Ectodermal cell (in vitro differentiated cells): Measurements from ENCODE around the gene DNAJC24.

Experiments used
- H3K27ac ChIP-seq: 2 replicates; pipeline ENCODE4 v1.7.0; 2013; ENCODE audit warnings: mild to moderate bottlenecking, low read depth, low read length; ENCODE audit not compliant: insufficient read depth, poor library complexity, severe bottlenecking
- H3K27me3 ChIP-seq: 2 replicates; pipeline ENCODE4 v1.7.0; 2013; ENCODE audit warnings: mild to moderate bottlenecking, low read length; ENCODE audit not compliant: insufficient read depth, control insufficient read depth, poor library complexity, severe bottlenecking
- H3K36me3 ChIP-seq: one replicate; pipeline ENCODE4 v1.7.0; 2013; ENCODE audit warnings: low read length; ENCODE audit not compliant: control insufficient read depth, insufficient read depth
- H3K4me1 ChIP-seq: one replicate; pipeline ENCODE4 v1.7.0; 2013; ENCODE audit warnings: low read length; ENCODE audit not compliant: control insufficient read depth, insufficient read depth
- H3K4me3 ChIP-seq: 2 replicates; pipeline ENCODE4 v1.7.0; 2013; ENCODE audit warnings: low read depth, low read length, control low read depth; ENCODE audit not compliant: insufficient read depth
- H3K9me3 ChIP-seq: 2 replicates; pipeline ENCODE4 v1.7.0; 2013; ENCODE audit warnings: mild to moderate bottlenecking, low read length, moderate library complexity; ENCODE audit not compliant: control insufficient read depth
- WGBS, 2 experiments: methylation state at CpG; one replicate each; pipeline ENCODE4 v1.1.7; 2013; ENCODE audit warnings: missing lambda C conversion rate in 2 of 2; 5-methylcytosine and 5-hydroxymethylcytosine counted together

The DNAJC24 gene

DNA sequence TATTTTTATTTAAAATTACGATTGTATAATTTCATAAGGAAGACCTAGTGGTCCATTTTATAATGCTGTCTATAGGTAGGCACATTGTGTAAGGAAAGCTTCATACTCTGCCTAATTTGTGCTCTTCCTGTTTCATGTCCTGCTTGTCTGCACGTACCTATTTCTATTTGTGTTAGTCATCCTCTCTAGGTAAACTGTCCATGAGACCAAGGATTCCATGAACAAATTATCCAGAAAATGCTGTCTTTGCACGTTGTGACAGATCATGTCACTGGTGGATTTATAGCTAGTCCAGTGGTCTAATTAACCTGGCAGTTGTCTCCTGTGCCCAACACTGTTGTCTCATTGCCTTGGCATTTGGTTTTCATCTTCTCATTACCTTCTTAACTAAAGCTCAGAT, 44.7 kb downstream of the DNAJC24 start:
- Histone ChIP-seq H3K27ac (no peak overlapping the region), H3K36me3 (no peaks in the 10 kb centered on the region), H3K4me1 (peaks cover 19% of the 10 kb centered on the region), H3K9me3 (no peaks in the 10 kb centered on the region), H3K4me3 (no peak overlapping the region), H3K27me3 (no peaks in the 10 kb centered on the region)
- WGBS, 2 experiments, result 83 to 94% methylated on average over 3 of the region's 3 CpGs

- H3K36me3 ChIP-seq, result no peaks in the 10 kb centered on the region
- H3K9me3 ChIP-seq, result no peaks in the 10 kb centered on the region
- no peak overlapping the region for H3K27ac ChIP-seq
- peaks cover 30% of the 10 kb centered on the region for H3K4me1 ChIP-seq
- WGBS, 2 experiments, result 88 to 89% methylated on average over 2 to 4 of the region's 4 CpGs
- H3K4me3 ChIP-seq, result no peak overlapping the region
- no peaks in the 10 kb centered on the region for H3K27me3 ChIP-seq
These were observed 45.8 kb downstream of the DNAJC24 start for GRCh38 chr11:31415435-31415834.

DNA sequence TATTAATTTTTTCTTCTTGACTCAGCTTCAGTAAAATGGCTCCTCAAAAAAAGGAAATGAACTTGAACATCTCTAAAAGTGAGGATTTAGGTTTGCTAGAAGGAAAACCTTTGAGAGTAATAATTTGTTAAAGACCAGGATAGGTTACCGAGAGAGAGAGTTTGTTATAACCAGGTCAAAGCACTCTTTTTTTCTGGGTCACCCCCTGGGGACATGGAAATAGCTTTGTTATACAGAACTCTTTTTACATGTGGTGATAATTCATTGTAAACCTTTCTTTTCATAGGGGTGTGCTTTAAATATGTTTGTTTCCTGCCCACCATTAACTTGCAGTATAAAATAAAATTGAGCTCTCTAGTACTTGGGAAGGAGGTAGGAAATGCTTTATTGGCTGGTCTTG, 47.7 kb downstream of the DNAJC24 start:
- 13 to 25% methylated on average over 1 of the region's 1 CpG for WGBS, 2 experiments
- no peaks in the 10 kb centered on the region for H3K9me3 ChIP-seq
- no peak overlapping the region for H3K27ac ChIP-seq
- no peaks in the 10 kb centered on the region for H3K27me3 ChIP-seq
- no peaks in the 10 kb centered on the region for H3K36me3 ChIP-seq
- H3K4me1 ChIP-seq, result peaks cover 49% of the 10 kb centered on the region
- no peak overlapping the region for H3K4me3 ChIP-seq

DNA sequence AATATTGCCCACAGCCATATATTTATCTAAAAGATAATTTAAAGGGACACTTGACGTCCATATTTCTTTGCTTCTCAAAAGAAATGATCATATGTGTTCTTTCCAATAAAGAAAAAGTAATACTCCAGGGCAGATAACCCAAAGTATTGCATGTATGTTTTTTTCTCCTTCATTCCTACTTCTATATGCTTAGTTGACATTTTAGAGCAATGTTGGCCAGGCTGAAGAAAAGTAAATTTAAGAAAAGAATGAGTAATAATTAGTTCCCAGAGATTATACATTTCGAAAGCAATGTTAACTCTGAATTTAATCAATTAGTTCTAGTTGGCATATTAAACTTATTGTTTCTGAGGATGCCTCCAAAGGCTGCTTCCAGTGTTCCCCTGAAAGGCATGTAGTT, 48.2 kb downstream of the DNAJC24 start:
- 90% methylated on average over 1 of the region's 2 CpGs; no CpG with 5 or more reads in 1 of the 2 experiments for whole genome bisulfite sequencing, 2 experiments
- Histone ChIP-seq H3K9me3 (no peaks in the 10 kb centered on the region), H3K4me3 (no peak overlapping the region), H3K4me1 (peaks cover 53% of the 10 kb centered on the region), H3K27ac (no peak overlapping the region), H3K36me3 (no peaks in the 10 kb centered on the region), H3K27me3 (no peaks in the 10 kb centered on the region)

GRCh38 chr11:31419138-31419537, 49.5 kb downstream of the DNAJC24 start:
- no peaks in the 10 kb centered on the region for H3K27me3 ChIP-seq
- no peak overlapping the region for H3K4me3 ChIP-seq
- no peak overlapping the region for H3K27ac ChIP-seq
- WGBS, 2 experiments, result 81 to 85% methylated on average over 3 of the region's 3 CpGs
- no peaks in the 10 kb centered on the region for H3K9me3 ChIP-seq
- H3K36me3 ChIP-seq, result no peaks in the 10 kb centered on the region
- peaks cover 53% of the 10 kb centered on the region for H3K4me1 ChIP-seq

DNA sequence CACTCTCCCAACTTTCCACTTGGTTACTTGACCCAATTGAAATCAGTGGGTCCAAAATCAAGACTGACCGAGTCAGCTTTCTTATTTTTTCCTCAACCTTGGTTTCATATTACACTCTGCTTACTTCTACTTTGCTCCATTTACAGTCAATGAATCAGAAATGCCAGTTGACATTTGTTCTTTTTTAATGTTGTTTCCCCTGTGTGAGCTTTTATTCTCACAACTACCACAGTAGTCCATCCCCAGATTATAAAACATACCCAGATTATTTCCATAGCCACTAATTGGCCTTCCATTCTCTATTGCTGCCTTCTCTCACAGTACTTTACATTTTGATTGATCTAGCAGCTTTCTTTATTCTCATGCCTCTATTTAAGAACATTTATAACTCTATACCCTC, 50.0 kb downstream of the DNAJC24 start:
- WGBS, 2 experiments, result 68 to 74% methylated on average over 1 of the region's 1 CpG
- Histone ChIP-seq H3K27me3 (no peaks in the 10 kb centered on the region), H3K9me3 (no peaks in the 10 kb centered on the region), H3K27ac (no peak overlapping the region), H3K4me1 (peaks cover 53% of the 10 kb centered on the region), H3K4me3 (no peak overlapping the region), H3K36me3 (no peaks in the 10 kb centered on the region)

GRCh38 chr11:31421820-31422219, 52.2 kb downstream of the DNAJC24 start:
- H3K4me1 ChIP-seq, result peaks cover 53% of the 10 kb centered on the region
- peak overlapping the region; percentile 86 for H3K27ac ChIP-seq
- no peaks in the 10 kb centered on the region for H3K27me3 ChIP-seq
- H3K36me3 ChIP-seq, result peaks cover 3% of the 10 kb centered on the region
- 0 to 5% methylated on average over 1 to 2 of the region's 2 CpGs for WGBS, 2 experiments
- no peak overlapping the region for H3K4me3 ChIP-seq
- no peaks in the 10 kb centered on the region for H3K9me3 ChIP-seq

DNA sequence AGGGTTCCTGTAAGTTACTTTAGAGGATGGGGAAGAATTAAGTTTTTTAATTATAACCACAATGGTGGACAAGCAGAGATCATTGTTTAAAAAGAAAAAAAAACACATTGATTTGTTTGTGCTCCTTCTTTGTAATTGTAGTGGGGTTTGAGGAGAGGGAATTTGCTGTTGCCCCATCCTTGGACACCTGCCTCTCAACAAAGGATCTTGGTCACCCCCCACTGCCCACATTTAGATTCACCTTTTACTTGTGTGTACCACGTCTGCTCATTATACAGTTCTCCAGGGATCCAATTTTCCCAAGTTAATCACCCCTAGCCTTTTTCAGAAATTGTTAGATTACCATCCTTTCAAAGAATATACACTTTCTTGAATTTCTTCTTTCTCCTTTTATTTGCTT, 53.0 kb downstream of the DNAJC24 start:
- Histone ChIP-seq H3K9me3 (no peaks in the 10 kb centered on the region), H3K4me1 (peaks cover 45% of the 10 kb centered on the region), H3K27ac (peak overlapping the region; percentile 86), H3K36me3 (peaks cover 3% of the 10 kb centered on the region), H3K27me3 (no peaks in the 10 kb centered on the region), H3K4me3 (no peak overlapping the region)
- WGBS, 2 experiments, result 7 to 11% methylated on average over 1 of the region's 1 CpG

- H3K36me3 ChIP-seq, result peaks cover 6% of the 10 kb centered on the region
- peaks cover 30% of the 10 kb centered on the region for H3K4me1 ChIP-seq
- no peaks in the 10 kb centered on the region for H3K27me3 ChIP-seq
- H3K9me3 ChIP-seq, result no peaks in the 10 kb centered on the region
- no peak overlapping the region for H3K4me3 ChIP-seq
- H3K27ac ChIP-seq, result no peak overlapping the region
These were observed 55.0 kb downstream of the DNAJC24 start for GRCh38 chr11:31424652-31425051.

DNA sequence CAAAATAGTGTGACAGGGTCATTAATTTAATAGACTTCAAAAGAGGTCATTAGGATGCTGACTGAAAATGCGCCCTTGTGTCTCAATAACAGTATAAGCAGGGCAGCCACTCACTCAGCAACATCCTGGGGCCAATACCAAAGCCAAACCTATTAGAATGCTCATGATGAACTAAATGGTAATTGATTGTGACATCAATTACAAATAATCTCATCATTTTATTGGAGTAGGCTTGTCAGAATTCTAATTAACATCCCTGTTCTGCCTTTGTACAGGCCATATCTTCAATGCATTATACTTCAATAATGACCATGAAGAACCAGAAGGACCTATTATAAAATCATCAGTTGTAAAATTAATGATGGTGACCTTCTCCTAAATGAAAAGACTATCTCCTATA, 64.2 kb downstream of the DNAJC24 start:
- Histone ChIP-seq H3K9me3 (no peaks in the 10 kb centered on the region), H3K36me3 (peaks cover 3% of the 10 kb centered on the region), H3K4me3 (no peak overlapping the region), H3K27ac (no peak overlapping the region), H3K4me1 (no peaks in the 10 kb centered on the region), H3K27me3 (no peaks in the 10 kb centered on the region)
- 100% methylated on average over 1 of the region's 1 CpG for WGBS, 2 experiments

- WGBS, 2 experiments, result 100% methylated on average over 2 of the region's 2 CpGs
- Histone ChIP-seq H3K27me3 (no peaks in the 10 kb centered on the region), H3K9me3 (no peaks in the 10 kb centered on the region), H3K4me3 (no peak overlapping the region), H3K4me1 (peaks cover 4% of the 10 kb centered on the region), H3K27ac (no peak overlapping the region), H3K36me3 (no peaks in the 10 kb centered on the region)
These were observed 68.2 kb downstream of the DNAJC24 start for GRCh38 chr11:31437742-31438435.
